ENCODE data around the gene BRI3.

- no peak for TF ChIP-seq EZH2 (IDR thresholded peaks at IDR 0.05; ENCODE audit: insufficient read depth, poor library complexity, severe bottlenecking)
- TF ChIP-seq EZH2phosphoT487 (IDR thresholded peaks at IDR 0.05; ENCODE audit: insufficient read depth, low read depth): no peak
These were observed 10.2 kb downstream of the BRI3 start for GRCh38 chr7:98291717-98292116.
